ENCODE data around the gene SETD5. TPM values are rescaled to one million over a fixed set of nuclear protein-coding genes. Genes with fewer than 3 reads are reported as not detected.

SETD5 gene
- total and polyA plus RNA-seq, 2 of the 4 experiments (the other 2 are of a cell fraction): 42.7 to 62.9 TPM

GRCh38 chr3:9468460-9468859 lies 71.0 kb downstream of the SETD5 start:
- Histone ChIP-seq H2AK9ac (replicated peaks; ENCODE audit: low read depth, low read length, poor library complexity) (no peak overlapping the region), H3K4me2 (ENCODE audit: low read depth, low read length) (no peak overlapping the region), H3K4me3 (ENCODE audit: insufficient read depth, low read depth, low read length) (no peak overlapping the region), H4K5ac (ENCODE audit: low read depth, low read length) (no peak overlapping the region), H2BK5ac (ENCODE audit: low read depth, low read length, poor library complexity, severe bottlenecking) (no peak overlapping the region), H2AK5ac (ENCODE audit: low read depth, low read length) (no peak overlapping the region), H3K9me3 (ENCODE audit: control insufficient read depth, insufficient read depth, low read length) (no peaks in the 10 kb centered on the region), H3K23ac (ENCODE audit: low read depth, low read length) (no peak overlapping the region), H3K36me3 (ENCODE audit: control insufficient read depth, insufficient read depth, low read length) (peaks cover 60% of the 10 kb centered on the region), H3K4me1 (ENCODE audit: control insufficient read depth, insufficient read depth, low read length) (no peaks in the 10 kb centered on the region), H3K79me1 (ENCODE audit: low read depth in 1 of 2, low read length in 2 of 2) (peaks cover 52 to 60% of the 10 kb centered on the region in 2 experiments), H3K9me1 (ENCODE audit: insufficient read depth, low read length) (peaks cover 14% of the 10 kb centered on the region), H3K4ac (ENCODE audit: low read depth, low read length) (no peak overlapping the region), H2AFZ (replicated peaks; ENCODE audit: low read length, poor library complexity) (no peak overlapping the region), H2BK120ac (ENCODE audit: low read depth, low read length) (no peak overlapping the region), H2BK20ac (ENCODE audit: low read depth, low read length) (no peak overlapping the region), H3K27ac (ENCODE audit: insufficient read depth, low read length) (no peak overlapping the region), H3K9ac (ENCODE audit: low read depth, low read length) (no peak overlapping the region), H4K91ac (ENCODE audit: insufficient read depth, low read depth, low read length) (no peak overlapping the region), H3K27me3 (ENCODE audit: control insufficient read depth, insufficient read depth, low read length) (no peaks in the 10 kb centered on the region), H3K18ac (ENCODE audit: low read depth, low read length) (no peak overlapping the region), H4K20me1 (ENCODE audit: insufficient read depth, low read length) (peaks cover 25% of the 10 kb centered on the region), H2BK15ac (ENCODE audit: low read depth, low read length) (no peak overlapping the region), H4K8ac (ENCODE audit: low read depth in 2 of 2, low read length in 2 of 2) (0 out of 4 replicates have a peak overlapping the region, but pooled peaks of 1 of the 2 experiments have one; percentile 14), H3K56ac (ENCODE audit: extremely low read depth, insufficient read depth, low read length) (no peak overlapping the region), H3K14ac (replicated peaks; ENCODE audit: low read depth, low read length) (no peak overlapping the region)
- peak; percentile 37 for DNase-seq
- no TSS peak for BruUV-seq (replicated peaks)
- TF ChIP-seq USF2 (IDR thresholded peaks at IDR 0.05; ENCODE audit: low read depth, low read length): no peak
- TF ChIP-seq ELK1 (IDR thresholded peaks at IDR 0.05; ENCODE audit: borderline replicate concordance, low read depth, low read length): no peak
- TF ChIP-seq NFE2L2 (IDR thresholded peaks at IDR 0.05; ENCODE audit: low read depth, low read length): no peak
- no peak for TF ChIP-seq FOS (IDR thresholded peaks at IDR 0.05; ENCODE audit: low read depth, low read length)
- TF ChIP-seq MXI1 (IDR thresholded peaks at IDR 0.05; ENCODE audit: borderline replicate concordance, low read depth, low read length): no peak
- no peak for TF ChIP-seq CEBPB (IDR thresholded peaks at IDR 0.05; ENCODE audit: low read depth, low read length)
- TF ChIP-seq CHD1 (IDR thresholded peaks at IDR 0.05; ENCODE audit: low read depth, low read length): no peak
- TF ChIP-seq POLR2A (IDR thresholded peaks at IDR 0.05; ENCODE audit: low read depth, low read length): no peak
- TF ChIP-seq RCOR1 (IDR thresholded peaks at IDR 0.05; ENCODE audit: insufficient replicate concordance, low read length): no peak
- TF ChIP-seq MAFK (IDR thresholded peaks at IDR 0.05; ENCODE audit: low read depth, low read length): no peak
- intact Hi-C loops (cut with micrococcal nuclease): loop anchor here (5.0 kb wide), 1 partner anchor 36 kb away; no protein-coding TSS in a partner anchor
- CTCF ChIA-PET: no interaction called here
- dilution Hi-C loops (cut with HindIII; ENCODE audit: low sequenced_read_pairs, unreplicated experiment): no loop called here
- in situ Hi-C loops (cut with MboI; ENCODE audit: low sequenced_read_pairs): no loop called here
- 71% methylated on average over 1 of the region's 7 CpGs; no CpG with 5 or more reads in 1 of the 2 experiments for WGBS, 2 experiments (ENCODE audit: extremely low coverage in 2 of 2, insufficient read length in 1 of 2)
- peak; percentile 46; the same call in 1 of the 2 replicates for ATAC-seq (ENCODE audit: low read depth)
- POLR2A ChIA-PET (ENCODE audit: unreplicated experiment): no interaction called here

Measured in IMR-90 (cell line).